GM23338 (cell line): Measurements from ENCODE around the gene PARD3. TPM values are rescaled to one million over a fixed set of nuclear protein-coding genes. Genes with fewer than 3 reads are reported as not detected.

Experiments
- ATAC-seq: fragments of 200-7000 bp; cut with Tn5 transposase; 3 replicates; pipeline ENCODE4 v1.9.1; 2020
- DNase-seq: peaks from one replicate; pipeline ENCODE4 v3.0.0-alpha.2; 2015; ENCODE audit warnings: low spot score
- H2AFZ ChIP-seq: fragments of 200-600 bp; sonication (generic); 2 replicates; pipeline ENCODE4 v1.8.0; 2016; ENCODE audit warnings: antibody characterized with exemption, mild to moderate bottlenecking, moderate library complexity
- H3F3A ChIP-seq: fragments of 200-600 bp; sonication (generic); replicated peaks from 2 replicates; pipeline ENCODE4 v1.8.0; 2017; ENCODE audit warnings: antibody characterized with exemption, mixed run types, low read depth
- H3K27ac ChIP-seq: fragments of 200-600 bp; sonication (generic); 2 replicates; pipeline ENCODE4 v1.6.1; 2016; ENCODE audit warnings: low read depth
- H3K27me3 ChIP-seq: fragments of 200-600 bp; sonication (generic); 2 replicates; pipeline ENCODE4 v1.8.0; 2016; ENCODE audit warnings: mild to moderate bottlenecking, mixed run types, moderate library complexity; ENCODE audit not compliant: insufficient read depth
- H3K36me3 ChIP-seq: fragments of 200-600 bp; sonication (generic); 2 replicates; pipeline ENCODE4 v1.8.0; 2016; ENCODE audit warnings: mild to moderate bottlenecking; ENCODE audit not compliant: insufficient read depth
- H3K4me1 ChIP-seq: fragments of 200-600 bp; sonication (generic); 2 replicates; pipeline ENCODE4 v1.8.0; 2016; ENCODE audit warnings: mild to moderate bottlenecking, moderate library complexity; ENCODE audit not compliant: insufficient read depth
- H3K4me2 ChIP-seq: fragments of 200-600 bp; sonication (generic); 2 replicates; pipeline ENCODE4 v1.7.1; 2017; ENCODE audit warnings: mixed run types
- H3K4me3 ChIP-seq: fragments of 200-600 bp; sonication (generic); 2 replicates; pipeline ENCODE4 v1.6.1; 2016; ENCODE audit warnings: mixed run types
- H3K79me2 ChIP-seq: fragments of 200-600 bp; sonication (generic); replicated peaks from 2 replicates; pipeline ENCODE4 v1.8.0; 2017; ENCODE audit warnings: mild to moderate bottlenecking; ENCODE audit not compliant: insufficient read depth
- H3K9me2 ChIP-seq: fragments of 200-600 bp; sonication (generic); 2 replicates; pipeline ENCODE4 v1.8.0; 2017; ENCODE audit not compliant: insufficient read depth
- H4K20me1 ChIP-seq: fragments of 200-600 bp; sonication (generic); replicated peaks from 2 replicates; pipeline ENCODE4 v1.8.0; 2017; ENCODE audit warnings: mild to moderate bottlenecking; ENCODE audit not compliant: insufficient read depth
- H3K27ac Mint-ChIP-seq: 2 replicates; pipeline ENCODE4 v1.8.0; 2020; ENCODE audit warnings: inconsistent platforms, mild to moderate bottlenecking, moderate library complexity, mixed read lengths
- H3K27me3 Mint-ChIP-seq: 3 replicates; pipeline ENCODE4 v1.8.0; 2022; ENCODE audit warnings: low read depth, mild to moderate bottlenecking, moderate library complexity, mixed read lengths, inconsistent platforms; ENCODE audit not compliant: insufficient read depth, poor library complexity
- H3K36me3 Mint-ChIP-seq: 3 replicates; pipeline ENCODE4 v1.8.0; 2021; ENCODE audit warnings: low read depth, mild to moderate bottlenecking, inconsistent platforms, moderate library complexity, mixed read lengths
- H3K4me1 Mint-ChIP-seq: 3 replicates; pipeline ENCODE4 v1.8.0; 2020; ENCODE audit warnings: mild to moderate bottlenecking, inconsistent platforms, mixed read lengths
- H3K4me3 Mint-ChIP-seq: 3 replicates; pipeline ENCODE4 v1.8.0; 2021; ENCODE audit warnings: moderate library complexity, mild to moderate bottlenecking, inconsistent platforms, mixed read lengths
- H3K9me3 Mint-ChIP-seq: 3 replicates; pipeline ENCODE4 v1.8.0; 2020; ENCODE audit warnings: moderate library complexity, mild to moderate bottlenecking, inconsistent platforms, mixed read lengths
- CREB1 ChIP-seq: fragments of 250-450 bp; sonication (Bioruptor Pico); IDR thresholded peaks from 2 replicates; pipeline ENCODE4 v1.5.0; 2020; ENCODE audit warnings: low read depth, mild to moderate bottlenecking, moderate library complexity
- EZH2phosphoT487 ChIP-seq: fragments of 200-600 bp; sonication (generic); IDR thresholded peaks from one replicate; pipeline ENCODE4 v1.8.1; 2018; ENCODE audit warnings: antibody characterized with exemption; ENCODE audit not compliant: unreplicated experiment
- JUNB ChIP-seq: IDR thresholded peaks from one replicate; pipeline ENCODE4 v1.6.1; 2016; ENCODE audit warnings: antibody characterized with exemption; ENCODE audit not compliant: unreplicated experiment
- POLR2AphosphoS5 ChIP-seq: IDR thresholded peaks from 2 replicates; pipeline ENCODE4 v1.6.1; 2016; ENCODE audit warnings: antibody characterized with exemption, low read depth
- STAT1 ChIP-seq: IDR thresholded peaks from one replicate; pipeline ENCODE4 v1.6.1; 2016; ENCODE audit warnings: antibody characterized with exemption; ENCODE audit not compliant: unreplicated experiment
- ZNF114 ChIP-seq: fragments of 250-450 bp; sonication (Bioruptor Pico); IDR thresholded peaks from 2 replicates; pipeline ENCODE4 v1.5.0; 2020; ENCODE audit warnings: mild to moderate bottlenecking, moderate library complexity
- ZNF331 ChIP-seq: fragments of 250-450 bp; sonication (Bioruptor Pico); IDR thresholded peaks from 2 replicates; pipeline ENCODE4 v1.5.0; 2020; ENCODE audit warnings: low read depth, mild to moderate bottlenecking, moderate library complexity
- polyA plus RNA-seq: library from polyadenylated mRNA; unstranded; fragments of >200 nt; fragmentation: Nextera tagmentation; extraction: Ambion mirVana; gene quantifications from 2 replicates; pipeline ENCODE4 v1.2.1, GENCODE V29; 2016
- total RNA-seq: library from RNA; depleted of rRNA; stranded (reverse); fragments of >200 nt; shearing (Covaris generic); gene quantifications from 2 replicates; pipeline ENCODE4 v1.2.3, GENCODE V29; 2014
- TF ChIP-seq, protein P1 (sequence below), 2 experiments: fragments of 200-600 bp in 1 of 2; sonication (generic) in 1 of 2; conservative IDR thresholded peaks; 2 replicates each; pipeline versions ENCODE4 v1.5.1 to v1.6.1; 2016 to 2017; ENCODE audit warnings: antibody characterized with exemption in 2 of 2, low read depth in 2 of 2, mild to moderate bottlenecking in 2 of 2, moderate library complexity in 1 of 2
- TF ChIP-seq, protein P2 (sequence below): IDR thresholded peaks from one replicate; pipeline ENCODE4 v1.6.1; 2018; ENCODE audit warnings: antibody characterized with exemption; ENCODE audit not compliant: unreplicated experiment
- TF ChIP-seq, protein P3 (sequence below): IDR thresholded peaks from 2 replicates; pipeline ENCODE4 v1.6.1; 2016; ENCODE audit warnings: antibody characterized with exemption

Gene PARD3
- total and polyA plus RNA-seq, 2 experiments from 2014 or later, result 30.2 to 51.4 TPM

DNA sequence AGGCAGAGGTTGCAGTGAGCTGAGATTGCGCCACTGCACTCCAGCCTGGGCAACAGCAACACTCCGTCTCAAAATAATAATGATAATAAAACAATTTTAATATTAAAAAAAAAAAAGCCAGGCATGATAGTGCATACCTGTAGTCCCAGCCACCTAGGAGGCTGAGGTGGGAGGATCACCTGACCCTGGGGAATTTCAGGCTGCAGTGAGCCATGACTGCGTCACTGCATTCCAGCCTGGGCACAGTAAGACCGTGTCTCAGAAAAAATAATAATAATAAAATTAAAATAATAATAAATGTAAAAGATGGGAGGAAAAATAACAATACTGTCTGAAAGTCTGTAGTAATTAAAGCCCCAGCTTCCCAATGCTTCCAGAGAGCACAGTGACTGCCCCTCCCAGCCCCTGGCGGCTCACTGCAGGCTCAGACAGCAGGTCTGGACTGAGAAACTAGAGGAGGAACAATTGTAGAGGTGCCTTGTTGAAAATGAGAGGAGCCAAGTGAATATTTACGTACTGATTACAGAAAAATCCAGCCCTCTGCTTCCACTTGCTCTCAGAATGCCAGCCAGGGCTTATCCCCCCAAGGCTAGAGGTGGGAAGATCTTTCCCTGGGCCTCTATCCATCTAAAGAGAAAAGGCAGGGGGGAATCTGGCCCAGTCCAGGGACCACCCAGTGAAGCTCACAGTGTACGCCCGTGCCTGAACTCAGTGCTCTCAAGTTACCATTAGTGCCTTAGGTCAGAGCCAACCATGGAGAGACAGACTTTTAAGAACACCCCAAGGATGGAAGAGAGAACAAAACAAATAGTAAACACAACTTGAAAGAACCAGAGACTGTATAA is 112.8 kb downstream of the PARD3 start:
- Mint-ChIP-seq H3K36me3 (no peaks in the 10 kb centered on the region), H3K27me3 (peaks cover 3% of the 10 kb centered on the region), H3K9me3 (no peaks in the 10 kb centered on the region), H3K27ac (no peak overlapping the region), H3K4me3 (no peak overlapping the region), H3K4me1 (peaks cover 54% of the 10 kb centered on the region)
- Histone ChIP-seq H3K4me3 (no peak overlapping the region), H3K9me2 (no peaks in the 10 kb centered on the region), H3K27me3 (no peaks in the 10 kb centered on the region), H2AFZ (no peak overlapping the region), H3K4me1 (peaks cover 29% of the 10 kb centered on the region), H3K36me3 (no peaks in the 10 kb centered on the region), H3K4me2 (no peak overlapping the region), H3K79me2 (peaks cover 100% of the 10 kb centered on the region), H3K27ac (peak overlapping the region; percentile 65; the same call in 1 of the 2 replicates), H4K20me1 (peaks cover 21% of the 10 kb centered on the region), H3F3A (no peaks in the 10 kb centered on the region)
- TF ChIP-seq STAT1 (no peak), ZNF331 (CRISPR knock-in tag) (no peak), EZH2phosphoT487 (no peak)
- TF ChIP-seq, protein P1, sequence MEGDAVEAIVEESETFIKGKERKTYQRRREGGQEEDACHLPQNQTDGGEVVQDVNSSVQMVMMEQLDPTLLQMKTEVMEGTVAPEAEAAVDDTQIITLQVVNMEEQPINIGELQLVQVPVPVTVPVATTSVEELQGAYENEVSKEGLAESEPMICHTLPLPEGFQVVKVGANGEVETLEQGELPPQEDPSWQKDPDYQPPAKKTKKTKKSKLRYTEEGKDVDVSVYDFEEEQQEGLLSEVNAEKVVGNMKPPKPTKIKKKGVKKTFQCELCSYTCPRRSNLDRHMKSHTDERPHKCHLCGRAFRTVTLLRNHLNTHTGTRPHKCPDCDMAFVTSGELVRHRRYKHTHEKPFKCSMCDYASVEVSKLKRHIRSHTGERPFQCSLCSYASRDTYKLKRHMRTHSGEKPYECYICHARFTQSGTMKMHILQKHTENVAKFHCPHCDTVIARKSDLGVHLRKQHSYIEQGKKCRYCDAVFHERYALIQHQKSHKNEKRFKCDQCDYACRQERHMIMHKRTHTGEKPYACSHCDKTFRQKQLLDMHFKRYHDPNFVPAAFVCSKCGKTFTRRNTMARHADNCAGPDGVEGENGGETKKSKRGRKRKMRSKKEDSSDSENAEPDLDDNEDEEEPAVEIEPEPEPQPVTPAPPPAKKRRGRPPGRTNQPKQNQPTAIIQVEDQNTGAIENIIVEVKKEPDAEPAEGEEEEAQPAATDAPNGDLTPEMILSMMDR (conservative IDR thresholded peaks at IDR 0.05; ENCODE audit: low read depth in 2 of 2), result no peak
- ATAC-seq, result peak; percentile 37; the same call in 2 of the 3 replicates
- DNase-seq, result no peak

DNA sequence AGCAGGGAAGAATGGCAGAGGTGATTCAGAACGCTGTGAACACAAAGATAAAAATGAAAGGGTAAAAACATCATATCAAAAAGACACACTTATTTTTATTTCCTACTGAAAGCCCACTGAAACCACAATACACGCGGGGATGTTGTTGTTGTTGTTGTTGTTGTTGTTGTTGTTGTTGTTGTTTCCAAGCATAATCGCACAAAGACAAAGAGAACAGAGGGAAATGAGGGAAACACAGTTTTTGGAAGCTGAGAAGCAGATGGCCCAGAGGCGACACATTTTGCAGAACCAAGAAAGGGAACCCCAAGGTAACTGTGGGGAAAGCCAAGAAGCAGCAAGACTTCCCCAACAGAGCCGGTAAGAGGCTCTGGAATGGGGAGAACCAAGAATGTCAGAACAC is 113.9 kb downstream of the PARD3 start:
- no peak overlapping the region for H3K4me3 Mint-ChIP-seq
- Histone ChIP-seq H3K4me2 (no peak overlapping the region), H2AFZ (no peak overlapping the region), H3K79me2 (peaks cover 100% of the 10 kb centered on the region), H3K4me1 (peaks cover 31% of the 10 kb centered on the region), H3F3A (no peaks in the 10 kb centered on the region), H3K9me2 (no peaks in the 10 kb centered on the region), H3K27me3 (no peaks in the 10 kb centered on the region), H3K27ac (no peak overlapping the region; the same call in 1 of the 2 replicates), H3K4me3 (no peak overlapping the region), H4K20me1 (peaks cover 24% of the 10 kb centered on the region), H3K36me3 (no peaks in the 10 kb centered on the region)
- ATAC-seq (0 out of 3 replicates have a peak, but pooled peaks have one; percentile 22), DNase-seq (no peak)
- peaks cover 56% of the 10 kb centered on the region for H3K4me1 Mint-ChIP-seq
- no peaks in the 10 kb centered on the region for H3K9me3 Mint-ChIP-seq
- H3K27ac Mint-ChIP-seq, result no peak overlapping the region
- H3K27me3 Mint-ChIP-seq, result peaks cover 3% of the 10 kb centered on the region
- no peaks in the 10 kb centered on the region for H3K36me3 Mint-ChIP-seq
- TF ChIP-seq, protein P2, sequence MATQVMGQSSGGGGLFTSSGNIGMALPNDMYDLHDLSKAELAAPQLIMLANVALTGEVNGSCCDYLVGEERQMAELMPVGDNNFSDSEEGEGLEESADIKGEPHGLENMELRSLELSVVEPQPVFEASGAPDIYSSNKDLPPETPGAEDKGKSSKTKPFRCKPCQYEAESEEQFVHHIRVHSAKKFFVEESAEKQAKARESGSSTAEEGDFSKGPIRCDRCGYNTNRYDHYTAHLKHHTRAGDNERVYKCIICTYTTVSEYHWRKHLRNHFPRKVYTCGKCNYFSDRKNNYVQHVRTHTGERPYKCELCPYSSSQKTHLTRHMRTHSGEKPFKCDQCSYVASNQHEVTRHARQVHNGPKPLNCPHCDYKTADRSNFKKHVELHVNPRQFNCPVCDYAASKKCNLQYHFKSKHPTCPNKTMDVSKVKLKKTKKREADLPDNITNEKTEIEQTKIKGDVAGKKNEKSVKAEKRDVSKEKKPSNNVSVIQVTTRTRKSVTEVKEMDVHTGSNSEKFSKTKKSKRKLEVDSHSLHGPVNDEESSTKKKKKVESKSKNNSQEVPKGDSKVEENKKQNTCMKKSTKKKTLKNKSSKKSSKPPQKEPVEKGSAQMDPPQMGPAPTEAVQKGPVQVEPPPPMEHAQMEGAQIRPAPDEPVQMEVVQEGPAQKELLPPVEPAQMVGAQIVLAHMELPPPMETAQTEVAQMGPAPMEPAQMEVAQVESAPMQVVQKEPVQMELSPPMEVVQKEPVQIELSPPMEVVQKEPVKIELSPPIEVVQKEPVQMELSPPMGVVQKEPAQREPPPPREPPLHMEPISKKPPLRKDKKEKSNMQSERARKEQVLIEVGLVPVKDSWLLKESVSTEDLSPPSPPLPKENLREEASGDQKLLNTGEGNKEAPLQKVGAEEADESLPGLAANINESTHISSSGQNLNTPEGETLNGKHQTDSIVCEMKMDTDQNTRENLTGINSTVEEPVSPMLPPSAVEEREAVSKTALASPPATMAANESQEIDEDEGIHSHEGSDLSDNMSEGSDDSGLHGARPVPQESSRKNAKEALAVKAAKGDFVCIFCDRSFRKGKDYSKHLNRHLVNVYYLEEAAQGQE, result no peak
- TF ChIP-seq ZNF331 (CRISPR knock-in tag) (no peak), EZH2phosphoT487 (no peak), POLR2AphosphoS5 (no peak), STAT1 (no peak), JUNB (no peak), ZNF114 (CRISPR knock-in tag) (no peak), CREB1 (CRISPR knock-in tag) (no peak)
- TF ChIP-seq, protein P1 (conservative IDR thresholded peaks at IDR 0.05; ENCODE audit: low read depth in 2 of 2), result no peak
- TF ChIP-seq, protein P3, sequence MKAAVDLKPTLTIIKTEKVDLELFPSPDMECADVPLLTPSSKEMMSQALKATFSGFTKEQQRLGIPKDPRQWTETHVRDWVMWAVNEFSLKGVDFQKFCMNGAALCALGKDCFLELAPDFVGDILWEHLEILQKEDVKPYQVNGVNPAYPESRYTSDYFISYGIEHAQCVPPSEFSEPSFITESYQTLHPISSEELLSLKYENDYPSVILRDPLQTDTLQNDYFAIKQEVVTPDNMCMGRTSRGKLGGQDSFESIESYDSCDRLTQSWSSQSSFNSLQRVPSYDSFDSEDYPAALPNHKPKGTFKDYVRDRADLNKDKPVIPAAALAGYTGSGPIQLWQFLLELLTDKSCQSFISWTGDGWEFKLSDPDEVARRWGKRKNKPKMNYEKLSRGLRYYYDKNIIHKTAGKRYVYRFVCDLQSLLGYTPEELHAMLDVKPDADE, result no peak
